ENCODE measurements around the gene NSF.

Gene NSF

DNA sequence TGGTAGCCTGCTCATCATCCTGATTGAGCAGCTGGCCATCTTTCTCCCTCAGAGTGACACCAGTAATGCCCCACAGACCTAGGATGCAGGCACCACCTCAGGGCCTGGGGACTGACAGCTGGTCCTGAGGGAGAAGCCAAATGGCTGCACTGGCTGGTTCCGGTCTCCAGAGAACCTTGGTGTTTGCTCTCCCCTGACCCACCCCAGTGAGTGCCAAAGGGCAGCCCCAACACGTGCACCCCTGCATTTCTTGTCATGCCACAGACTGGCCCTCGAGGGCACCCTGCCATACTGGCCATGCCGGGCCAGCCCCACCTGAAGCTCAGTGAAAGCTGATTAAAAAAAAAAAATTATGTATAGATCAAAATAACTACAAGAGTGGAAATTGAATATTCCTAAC is 127.5 kb downstream of the NSF start:
- no peak for DNase-seq (ENCODE audit: low read depth in 2 of 2)

DNA sequence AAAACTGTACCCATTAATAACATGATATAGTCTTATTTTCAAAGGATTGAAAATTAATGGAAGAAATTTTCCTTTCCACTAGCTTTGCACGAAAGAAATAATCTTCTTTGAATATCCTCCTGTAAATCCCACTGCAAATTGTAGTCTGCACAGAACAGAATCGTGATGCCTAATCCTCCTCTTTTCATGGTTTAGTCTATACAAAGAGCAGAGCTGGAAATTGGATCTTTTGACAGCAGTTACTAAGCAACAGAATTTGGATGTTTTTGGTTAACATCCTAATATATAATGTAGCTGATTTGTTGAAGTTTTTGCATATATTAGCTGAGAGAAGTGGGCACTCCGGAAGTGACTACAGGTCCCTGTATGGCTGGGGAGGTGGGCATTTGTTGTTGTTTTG is 129.4 kb downstream of the NSF start:
- no peak for DNase-seq (ENCODE audit: low read depth in 2 of 2)

DNA sequence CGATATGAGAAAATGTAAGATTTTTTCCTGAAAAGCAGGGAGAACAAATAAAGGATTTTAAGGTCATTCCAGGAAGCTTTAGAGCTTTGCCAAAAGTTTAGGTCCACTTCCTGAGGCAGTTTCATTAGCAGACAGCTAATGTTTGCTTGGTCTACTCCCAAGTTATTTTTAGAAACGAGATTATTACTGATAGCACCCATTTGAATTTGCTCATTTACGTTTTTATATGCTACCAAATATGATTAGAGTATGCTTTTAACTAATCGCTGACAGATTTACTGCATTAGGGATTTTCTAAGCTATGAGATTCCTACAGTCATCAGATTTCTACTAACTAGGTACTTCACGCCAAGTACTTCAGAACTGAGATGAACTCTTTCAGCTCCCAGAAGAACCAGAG is 129.9 kb downstream of the NSF start:
- no peak for DNase-seq (ENCODE audit: low read depth in 2 of 2)

DNA sequence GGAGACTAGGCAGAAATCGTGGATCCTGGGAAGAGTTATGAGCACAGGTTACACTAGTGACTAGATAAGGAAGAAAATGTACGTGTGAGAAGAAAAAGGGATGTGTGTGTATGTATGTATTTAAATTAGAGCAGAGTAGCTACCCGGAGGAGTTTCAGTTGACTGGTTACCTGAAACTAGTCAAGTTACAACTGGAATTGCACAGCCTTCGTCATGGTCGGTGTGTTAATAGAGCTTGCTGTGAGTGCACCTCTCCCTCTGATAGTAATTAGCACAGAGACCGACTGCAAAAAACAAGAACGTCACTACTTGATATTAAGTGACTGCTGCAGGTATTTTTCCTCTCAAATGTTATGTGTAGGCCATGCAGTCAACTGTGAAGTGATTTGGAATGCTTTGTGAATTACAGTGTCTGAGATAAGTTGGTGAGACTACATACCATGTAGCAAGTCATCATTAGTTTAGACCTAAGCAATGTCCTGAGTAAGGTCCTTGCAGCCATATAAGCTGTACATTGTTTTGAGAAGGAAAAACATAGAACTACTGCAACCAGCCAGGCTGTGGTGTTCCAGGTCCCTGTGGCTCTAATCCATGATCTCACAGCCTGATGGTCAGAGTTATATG is 132.3 kb downstream of the NSF start:
- DNase-seq (ENCODE audit: low read depth in 2 of 2): no peak

DNA sequence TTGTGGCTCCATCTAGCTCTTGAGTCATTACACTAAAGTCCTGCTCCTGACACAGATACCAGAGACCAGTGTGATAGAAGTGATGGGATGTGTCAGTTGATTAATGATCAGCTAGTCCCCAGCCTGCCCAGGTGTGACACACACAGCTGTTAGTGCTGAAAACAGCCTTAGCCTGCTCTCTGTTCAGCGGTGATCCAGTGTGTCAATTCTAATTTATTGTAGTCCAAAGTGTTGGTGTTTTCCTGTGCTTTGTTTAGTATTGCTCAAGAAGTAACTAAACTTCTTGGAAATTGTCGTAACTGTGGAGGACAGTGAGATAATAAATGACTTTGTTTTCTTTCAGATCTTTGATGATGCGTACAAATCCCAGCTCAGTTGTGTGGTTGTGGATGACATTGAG is 135.7 kb downstream of the NSF start:
- no peak for DNase-seq (ENCODE audit: low read depth in 2 of 2)

DNA sequence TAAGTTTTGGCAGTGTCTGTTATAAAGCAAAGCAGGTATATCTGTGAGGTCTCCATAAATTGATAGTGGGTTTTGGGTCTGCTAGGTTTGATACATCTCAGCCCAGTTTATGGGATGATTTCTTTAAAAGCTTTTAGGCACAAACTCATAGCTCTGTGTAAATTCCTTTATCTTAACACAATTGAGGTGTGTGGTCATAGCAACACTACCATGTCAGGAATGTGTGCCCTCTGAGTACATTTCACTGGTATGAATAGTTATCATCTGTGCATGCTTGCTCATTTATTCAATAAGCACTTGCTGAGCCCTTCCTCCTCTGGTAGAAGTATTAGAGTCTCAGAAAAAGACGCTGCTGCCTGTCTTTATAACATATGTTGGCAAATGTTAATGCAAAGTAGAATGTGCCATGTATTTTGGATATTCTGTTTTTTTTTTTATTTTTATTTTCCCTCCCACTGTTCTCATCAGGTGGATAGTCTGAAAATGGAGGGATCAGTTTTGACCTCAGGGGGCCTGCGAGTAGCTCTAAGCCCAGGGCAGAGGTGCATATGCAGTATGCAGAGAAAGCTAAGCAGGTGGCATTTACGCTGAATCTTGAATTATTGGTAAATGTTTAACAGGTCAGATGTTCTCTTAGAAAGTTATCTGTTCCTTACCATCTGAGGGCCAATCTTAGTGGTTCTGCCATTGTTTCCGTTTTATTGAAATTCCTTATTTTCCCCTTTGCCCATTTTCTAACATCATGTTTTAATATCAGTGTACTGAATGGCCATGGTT is 137.3 kb downstream of the NSF start:
- DNase-seq (ENCODE audit: low read depth in 2 of 2): no peak

DNA sequence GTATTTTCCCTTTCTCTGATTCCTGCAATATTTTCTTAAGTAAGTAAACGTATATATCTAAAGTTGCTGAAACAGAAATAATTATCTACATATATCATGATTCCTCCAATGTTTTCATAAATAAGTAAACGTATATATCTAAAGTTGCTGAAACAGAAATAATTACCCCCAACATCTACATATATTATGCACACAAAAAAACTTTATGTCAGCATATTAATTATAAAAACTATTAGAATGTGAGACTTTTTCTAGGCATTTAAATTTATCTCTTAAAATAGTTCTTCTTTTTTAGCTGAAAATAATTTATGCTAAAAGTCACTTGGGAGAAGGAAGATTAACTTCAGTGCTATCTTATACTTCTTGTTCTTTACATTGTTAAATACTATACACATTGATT is 139.6 kb downstream of the NSF start:
- DNase-seq (ENCODE audit: low read depth in 2 of 2): no peak

DNA sequence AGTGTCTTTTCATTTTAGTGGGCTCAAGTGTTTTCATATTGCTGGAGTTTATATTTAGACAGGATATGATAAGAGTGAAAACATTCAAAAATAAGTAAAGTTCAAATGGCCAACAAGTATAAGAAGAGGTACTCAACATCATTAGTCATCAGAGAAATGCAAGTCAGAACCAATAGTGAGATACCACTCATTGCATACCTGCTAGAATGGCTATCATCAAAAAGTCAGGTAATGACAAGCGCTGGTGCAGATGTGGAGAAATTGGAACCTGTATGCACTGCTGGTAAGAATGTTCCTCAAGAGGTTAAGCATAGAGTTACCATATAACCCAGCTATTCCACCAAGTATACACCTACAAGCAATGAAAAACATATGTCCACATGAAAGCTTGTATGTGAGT is 140.2 kb downstream of the NSF start:
- no peak for DNase-seq (ENCODE audit: low read depth in 2 of 2)

DNA sequence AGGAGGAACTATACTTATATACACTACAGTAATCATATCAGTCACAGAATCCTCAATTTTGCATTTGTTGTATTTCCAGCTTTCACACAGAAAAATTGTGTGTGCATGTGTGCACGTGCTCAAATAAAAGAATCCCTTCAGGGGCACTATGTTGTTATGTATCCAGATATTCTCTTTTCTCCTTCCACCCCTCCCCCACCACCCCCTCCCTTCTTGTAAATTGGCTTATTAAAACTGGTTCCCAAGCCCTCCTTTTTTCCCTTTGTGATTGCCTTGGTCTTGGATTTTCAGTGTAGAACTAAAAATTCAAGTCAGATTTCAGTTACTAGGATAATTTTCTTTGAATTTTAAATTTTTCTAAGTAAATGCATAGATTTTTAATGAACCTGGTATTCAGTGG is 141.7 kb downstream of the NSF start:
- no peak for DNase-seq (ENCODE audit: low read depth in 2 of 2)

DNA sequence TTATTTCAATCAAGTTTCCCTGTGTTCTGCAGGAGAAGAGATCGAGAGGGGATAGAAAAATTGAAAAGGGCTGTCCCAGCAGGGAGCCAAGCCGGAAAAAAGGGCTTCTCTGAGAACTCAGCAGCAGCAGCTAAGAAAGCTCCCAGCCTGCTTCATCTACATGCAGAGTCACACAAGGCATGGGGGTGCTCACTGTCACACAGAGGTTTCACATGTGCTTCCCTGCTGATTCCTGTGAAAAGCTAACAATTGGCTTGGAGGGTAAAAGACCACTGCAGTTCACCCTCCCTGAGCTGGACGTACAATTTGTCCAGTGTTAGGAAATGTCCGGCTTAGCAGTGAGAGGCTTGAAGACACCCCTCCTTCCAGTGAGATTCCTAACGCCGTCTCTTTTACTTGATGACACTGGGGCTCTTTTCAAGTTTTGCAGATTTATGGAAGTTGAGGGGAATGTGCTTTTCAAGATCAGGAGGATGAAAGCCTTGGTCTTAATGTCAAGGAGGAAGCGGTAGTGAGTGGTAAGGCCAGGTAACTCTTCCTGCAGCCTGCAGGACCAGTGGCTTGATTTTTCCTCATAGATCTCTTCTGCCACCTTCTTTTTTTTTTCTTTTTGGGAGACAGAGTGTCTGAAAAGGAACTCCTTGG is 142.4 kb downstream of the NSF start:
- DNase-seq (ENCODE audit: low read depth in 2 of 2): no peak

DNA sequence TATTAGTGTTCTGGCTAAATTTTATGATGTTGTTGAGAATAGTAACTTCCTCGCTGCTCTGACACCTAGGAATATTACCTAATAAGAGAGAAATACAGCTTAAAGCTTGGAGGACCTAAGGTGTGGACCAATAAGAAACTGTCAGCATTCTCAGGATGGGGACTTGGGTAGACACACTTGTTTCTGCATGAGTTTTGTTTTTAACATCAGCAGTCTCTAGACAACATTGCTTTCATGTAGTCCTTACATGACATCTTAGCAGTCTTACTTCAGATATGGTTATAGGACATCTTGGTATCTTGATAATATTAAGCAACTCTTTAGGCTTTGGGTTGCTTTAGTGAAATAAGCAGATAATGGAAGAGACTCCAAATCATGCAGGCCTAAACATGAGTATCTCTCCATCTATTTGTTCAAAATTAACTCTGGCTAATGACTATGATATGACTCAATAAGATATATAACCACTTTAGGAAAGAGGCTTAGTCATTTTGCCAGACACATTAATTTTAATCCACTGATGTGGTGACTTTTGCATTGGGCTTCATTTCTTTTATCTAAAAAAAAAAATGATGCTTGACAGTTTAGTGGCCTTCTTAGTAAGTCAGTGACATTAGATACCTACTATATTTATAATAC is 143.5 kb downstream of the NSF start:
- no peak for DNase-seq (ENCODE audit: low read depth in 2 of 2)

DNA sequence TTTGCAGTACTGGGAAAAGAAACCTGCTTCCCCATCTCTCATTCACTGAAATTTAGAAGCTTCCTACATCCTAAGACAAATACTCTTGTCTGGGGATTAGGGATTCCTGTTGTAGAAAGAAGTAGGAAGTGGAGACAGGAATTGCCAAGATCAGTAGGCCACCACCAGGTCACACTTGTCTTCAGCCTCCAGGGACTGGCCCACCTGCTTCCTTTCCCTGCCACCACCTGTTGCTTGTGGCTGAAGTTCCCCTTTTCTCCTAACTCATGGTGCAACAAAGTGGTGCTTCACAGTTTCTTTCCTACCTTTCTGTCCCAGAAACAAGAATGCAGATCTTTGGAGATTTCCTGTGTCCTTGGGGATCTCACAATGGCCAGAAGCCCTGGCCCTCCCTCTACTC is 145.6 kb downstream of the NSF start:
- no peak for DNase-seq (ENCODE audit: low read depth in 2 of 2)

DNA sequence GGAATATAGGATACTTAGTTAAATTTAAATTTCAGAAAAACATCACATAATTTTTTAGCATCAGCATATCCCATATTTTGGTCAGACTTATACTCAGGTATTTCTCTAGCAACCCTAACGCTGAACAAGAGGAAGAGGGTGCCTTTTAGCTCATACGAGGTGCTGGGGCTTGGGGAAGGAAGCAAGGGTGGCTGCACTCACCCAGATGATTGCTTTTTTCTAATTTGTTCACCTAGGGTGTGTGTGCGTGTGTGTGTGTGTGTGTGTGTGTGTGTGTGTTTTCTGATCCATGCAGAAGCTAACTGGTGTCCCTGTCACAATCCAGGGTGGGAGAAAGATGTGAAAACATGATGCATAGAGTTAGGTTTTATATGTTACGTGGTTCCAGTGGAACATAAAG is 146.9 kb downstream of the NSF start:
- no peak for DNase-seq (ENCODE audit: low read depth in 2 of 2)

DNA sequence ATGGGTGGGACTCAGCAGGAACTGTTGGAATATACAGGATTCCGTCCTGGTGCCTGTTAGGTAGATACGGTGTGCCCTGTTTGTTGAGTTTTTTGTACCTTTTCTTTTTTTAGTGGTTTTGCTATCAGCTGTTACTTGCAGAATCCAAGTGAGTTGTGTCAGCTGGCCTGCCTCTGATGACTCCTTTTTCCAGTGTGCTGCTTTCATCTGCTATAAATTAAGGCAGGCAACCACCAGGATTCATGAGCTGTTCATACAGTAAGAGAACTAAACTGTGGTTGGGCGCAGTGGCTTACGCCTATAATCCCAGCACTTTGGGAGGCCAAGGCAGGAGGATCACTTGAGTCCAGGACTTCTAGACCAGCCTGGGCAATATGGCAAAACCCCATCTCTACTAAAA is 148.1 kb downstream of the NSF start:
- no peak for DNase-seq (ENCODE audit: low read depth in 2 of 2)

DNA sequence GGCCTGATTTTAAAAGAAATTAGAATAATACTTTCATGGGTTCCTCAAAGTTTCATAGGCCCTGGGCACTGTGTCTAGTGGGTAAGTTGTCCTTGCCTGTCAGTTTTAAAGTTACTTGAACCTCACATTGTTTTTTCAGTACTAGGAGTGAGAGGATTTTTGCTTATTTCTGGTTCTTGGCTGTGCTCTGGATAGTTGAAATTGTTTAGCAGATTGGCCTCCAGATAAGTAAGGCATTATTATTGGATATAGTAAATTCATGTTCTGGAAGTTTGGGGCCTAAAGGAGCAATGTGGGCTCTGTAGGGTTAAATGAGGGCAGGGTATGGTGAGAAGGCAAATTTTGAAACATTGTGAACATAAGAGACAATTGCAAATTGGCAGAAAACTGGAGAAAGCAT is 149.5 kb downstream of the NSF start:
- DNase-seq (ENCODE audit: low read depth in 2 of 2): no peak

DNA sequence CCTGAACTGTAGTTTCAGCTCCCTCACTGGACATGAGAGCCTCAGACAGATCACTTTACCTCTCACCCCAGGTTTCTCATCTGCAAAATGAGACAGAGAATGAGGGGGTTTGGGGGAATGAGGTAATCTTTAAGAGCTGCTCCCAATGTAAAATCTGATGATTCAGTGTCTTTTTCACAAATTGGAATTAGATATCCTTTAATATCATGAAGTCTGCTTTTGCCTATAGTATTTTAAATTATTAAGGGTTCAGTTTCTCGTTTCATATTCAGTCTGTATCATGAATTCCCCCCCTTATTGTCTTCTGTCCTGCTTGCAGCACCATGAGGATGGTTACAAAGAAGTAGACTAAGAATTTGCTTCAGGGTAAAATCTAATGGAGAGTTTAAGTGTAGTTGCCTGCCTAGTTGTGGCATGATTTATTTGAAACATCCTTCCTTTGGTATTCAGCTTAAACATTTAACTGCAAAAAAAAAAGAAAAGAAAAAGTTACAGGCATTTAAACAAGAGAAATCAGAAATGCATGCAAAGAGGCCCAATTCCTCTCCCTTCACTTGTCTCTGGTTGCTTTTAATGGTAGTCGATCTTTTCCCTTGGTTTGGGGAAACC is 150.8 kb downstream of the NSF start:
- DNase-seq (ENCODE audit: low read depth in 2 of 2): no peak

DNA sequence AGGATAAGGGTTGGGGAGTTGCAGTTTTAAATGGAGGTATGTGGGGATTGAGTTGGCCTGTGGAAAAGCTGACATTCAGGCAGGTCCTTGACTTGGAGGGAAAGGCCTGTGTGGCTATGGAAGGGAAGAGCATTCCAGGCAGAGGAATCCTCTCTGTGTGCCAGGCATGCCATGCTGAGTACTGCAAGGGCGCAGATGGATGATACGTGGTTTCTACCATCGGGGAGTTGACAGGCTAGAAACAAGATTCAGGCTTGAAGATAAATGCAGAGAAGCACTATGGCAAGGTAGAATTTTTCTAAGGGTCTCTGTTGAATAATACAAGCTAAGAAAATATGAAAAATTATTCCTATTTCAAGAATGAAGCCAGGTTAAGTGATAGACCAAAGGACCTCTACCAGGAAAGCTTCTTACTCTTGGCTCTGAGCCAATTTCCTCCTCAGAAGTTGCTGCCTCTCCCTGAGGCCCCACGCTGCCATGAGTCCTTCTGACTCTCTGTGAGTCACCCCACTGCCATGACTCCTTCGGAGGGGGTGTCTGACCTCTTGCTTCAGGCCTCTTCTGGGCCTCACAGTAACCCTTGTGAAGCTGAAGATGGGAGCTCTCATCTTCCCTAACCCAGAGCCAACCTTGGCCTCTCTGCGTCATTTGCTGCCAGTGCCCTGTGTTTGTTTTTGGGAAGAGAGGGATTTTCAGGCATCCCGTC is 152.2 kb downstream of the NSF start:
- no peak for DNase-seq (ENCODE audit: low read depth in 2 of 2)

DNA sequence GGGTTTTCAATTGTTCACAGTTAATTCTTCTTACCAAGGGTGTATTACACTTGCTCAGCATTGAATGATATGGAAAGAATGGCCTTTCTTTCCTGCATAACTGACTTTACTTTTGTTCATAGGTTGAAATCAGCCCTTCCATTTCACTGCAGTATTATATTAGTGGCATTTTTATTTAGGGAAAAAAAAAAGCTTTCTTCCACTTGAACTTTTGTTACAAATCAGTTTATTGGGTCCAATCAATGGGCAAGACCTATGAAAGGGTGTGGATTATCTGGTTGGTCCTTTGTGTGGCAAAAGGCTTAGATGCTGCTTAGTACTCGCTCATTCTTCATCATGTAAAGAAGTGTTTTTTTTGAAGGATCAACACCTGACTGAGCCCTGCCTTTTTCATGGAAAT is 154.0 kb downstream of the NSF start:
- no peak for DNase-seq (ENCODE audit: low read depth in 2 of 2)

DNA sequence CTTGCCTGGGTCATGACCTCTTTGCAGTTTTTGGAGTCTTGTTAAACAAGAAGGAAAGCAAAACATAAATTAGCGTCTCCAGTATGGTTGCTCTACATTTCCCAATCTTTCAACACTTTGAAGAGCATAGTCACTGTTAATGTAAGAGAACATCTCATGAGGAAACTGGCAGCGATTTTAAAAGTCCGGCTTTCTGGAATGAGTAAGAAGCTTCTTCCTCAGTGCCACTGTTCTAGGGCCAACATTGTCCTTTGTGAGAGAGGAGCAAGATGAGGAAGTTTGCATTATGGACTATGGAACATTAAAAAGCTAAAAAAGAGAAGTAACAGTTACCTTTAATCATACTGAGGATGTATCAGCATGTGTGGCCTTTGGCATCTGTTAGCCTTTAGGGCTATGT is 154.9 kb downstream of the NSF start:
- DNase-seq (ENCODE audit: low read depth in 2 of 2): no peak

DNA sequence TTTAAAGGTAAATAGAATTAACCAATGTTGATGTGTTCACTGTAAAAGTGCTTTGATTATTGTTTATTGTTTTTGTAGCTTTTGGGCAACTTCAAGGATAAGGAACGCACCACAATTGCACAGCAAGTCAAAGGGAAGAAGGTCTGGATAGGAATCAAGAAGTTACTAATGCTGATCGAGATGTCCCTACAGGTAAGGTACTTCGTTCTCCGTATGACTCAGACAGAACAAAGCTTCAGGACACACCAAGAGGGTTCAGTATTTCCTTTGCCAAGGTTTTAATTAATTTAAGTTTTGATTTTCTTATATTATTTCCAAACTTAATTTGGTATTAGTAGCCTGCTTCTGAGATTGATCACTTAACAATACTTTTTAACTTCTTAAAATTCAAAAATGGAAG is 161.0 kb downstream of the NSF start:
- no peak for DNase-seq (ENCODE audit: low read depth in 2 of 2)

DNA sequence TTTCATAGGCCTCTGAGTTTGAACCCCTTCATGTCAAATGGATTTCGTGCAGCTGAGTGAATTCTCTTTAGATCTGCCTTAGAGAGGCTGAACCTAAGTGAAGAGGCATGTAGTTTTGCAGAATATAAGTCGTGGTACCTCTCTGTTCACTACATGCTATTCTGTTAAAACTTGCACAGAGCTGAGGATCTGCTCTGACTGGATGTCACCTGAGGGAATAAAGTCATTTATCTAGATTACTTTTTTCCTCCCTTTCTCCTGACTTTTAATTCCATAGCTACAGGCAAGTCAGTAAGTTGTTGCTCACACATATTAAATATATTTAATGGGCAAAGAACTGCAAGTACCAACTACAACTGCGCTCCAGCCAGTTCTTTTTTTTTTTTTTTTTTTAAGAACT is 163.3 kb downstream of the NSF start:
- no peak for DNase-seq (ENCODE audit: low read depth in 2 of 2)
